GM18909 (cell line): ENCODE data around the gene FOXN3.
"Not testable (repeated sequence)": the region's sequence is repeated elsewhere in the genome, so short reads cannot be mapped to it uniquely, and the experiment has no call there.

Experiments used
- ATAC-seq: cut with Tn5 transposase; IDR thresholded peaks from one replicate; pipeline ENCODE4 v1.9.1; 2021; ENCODE audit warnings: mild to moderate bottlenecking; ENCODE audit not compliant: unreplicated experiment, poor library complexity

Gene FOXN3

GRCh38 chr14:89214221-89214965 lies 202.6 kb downstream of the FOXN3 start:
- no peak for ATAC-seq

GRCh38 chr14:89212386-89213235 lies 204.4 kb downstream of the FOXN3 start:
- no peak for ATAC-seq

- ATAC-seq, result no peak
These were observed 207.5 kb downstream of the FOXN3 start for GRCh38 chr14:89209558-89209957.

- ATAC-seq, result no peak
These were observed 209.1 kb downstream of the FOXN3 start for GRCh38 chr14:89207925-89208328.

- no peak for ATAC-seq
These were observed 210.5 kb downstream of the FOXN3 start for GRCh38 chr14:89206389-89207031.

- ATAC-seq, result no peak
These were observed 211.8 kb downstream of the FOXN3 start for GRCh38 chr14:89205137-89205740.

- no peak for ATAC-seq
These were observed 214.4 kb downstream of the FOXN3 start for GRCh38 chr14:89202413-89203190.

GRCh38 chr14:89201645-89202044 lies 215.4 kb downstream of the FOXN3 start:
- ATAC-seq, result no peak

- not testable (repeated sequence) for ATAC-seq
These were observed 217.7 kb downstream of the FOXN3 start for GRCh38 chr14:89199357-89199756.

GRCh38 chr14:89198544-89199329 lies 218.3 kb downstream of the FOXN3 start:
- ATAC-seq, result no peak

GRCh38 chr14:89197623-89198022 lies 219.4 kb downstream of the FOXN3 start:
- ATAC-seq, result no peak

- no peak for ATAC-seq
These were observed 220.5 kb downstream of the FOXN3 start for GRCh38 chr14:89196545-89196944.

GRCh38 chr14:89194376-89194775 lies 222.7 kb downstream of the FOXN3 start:
- no peak for ATAC-seq

GRCh38 chr14:89190765-89191513 lies 226.1 kb downstream of the FOXN3 start:
- no peak for ATAC-seq

GRCh38 chr14:89188492-89188891 lies 228.5 kb downstream of the FOXN3 start:
- ATAC-seq, result no peak

- ATAC-seq, result no peak
These were observed 229.5 kb downstream of the FOXN3 start for GRCh38 chr14:89187501-89187900.

- ATAC-seq, result peak; percentile 76
These were observed 230.1 kb downstream of the FOXN3 start for GRCh38 chr14:89186856-89187376.
